GM19351 (cell line): Measurements from ENCODE around the gene SLC45A1.

Source experiments
- ATAC-seq: cut with Tn5 transposase; IDR thresholded peaks from one replicate; pipeline ENCODE4 v1.9.1; 2021; ENCODE audit warnings: mild to moderate bottlenecking, moderate library complexity; ENCODE audit not compliant: unreplicated experiment

Gene SLC45A1

DNA sequence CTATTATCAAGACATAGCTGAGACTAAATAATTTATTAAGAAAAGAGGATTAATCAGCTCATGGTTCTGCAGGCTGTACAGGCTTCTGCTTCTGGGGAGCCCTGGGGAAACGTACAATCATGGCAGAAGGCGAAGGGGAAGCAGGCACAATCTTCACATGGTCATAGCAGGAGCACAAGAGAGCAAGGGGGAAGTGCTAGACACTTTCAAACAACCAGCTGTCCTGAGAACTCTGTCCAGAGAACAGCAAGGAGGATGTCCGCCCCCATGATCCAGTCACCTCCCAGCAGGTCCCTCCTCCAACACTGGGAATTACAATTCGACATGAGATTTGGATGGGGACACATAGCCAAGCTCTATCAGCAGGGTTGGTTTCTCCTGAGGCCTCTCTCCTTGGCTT is 10.3 kb upstream of the SLC45A1 start:
- no peak for ATAC-seq

DNA sequence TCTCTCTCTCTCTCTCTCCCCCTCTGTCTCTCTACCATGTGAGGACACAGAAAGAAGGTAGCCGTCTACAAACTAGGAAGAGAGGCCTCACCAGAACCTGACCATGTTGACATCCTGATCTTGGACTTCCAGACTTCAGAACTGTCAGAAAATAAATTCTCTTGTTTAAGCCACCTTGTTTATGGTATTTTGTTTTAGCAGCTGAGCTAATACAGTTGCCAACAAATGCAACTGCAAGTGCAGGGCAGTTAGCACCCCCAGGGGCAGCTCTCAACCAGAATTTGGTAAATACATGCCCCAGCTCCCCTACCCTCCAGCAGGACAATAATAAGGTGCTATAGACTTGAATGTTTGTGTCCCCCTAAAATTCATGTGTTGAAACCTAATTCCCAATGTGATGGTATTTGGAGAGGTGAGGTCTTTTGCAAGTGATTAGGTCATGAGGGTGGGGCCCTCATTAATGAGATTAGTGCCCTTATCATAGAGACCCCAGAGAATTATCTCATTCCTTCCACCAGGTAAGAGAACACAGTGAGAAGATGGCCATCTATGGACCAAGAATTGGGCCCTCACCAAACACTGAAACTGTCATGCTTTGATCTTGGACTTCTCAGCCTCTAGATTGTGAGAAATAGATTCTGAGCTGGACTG is 6.7 kb upstream of the SLC45A1 start:
- ATAC-seq, result no peak

DNA sequence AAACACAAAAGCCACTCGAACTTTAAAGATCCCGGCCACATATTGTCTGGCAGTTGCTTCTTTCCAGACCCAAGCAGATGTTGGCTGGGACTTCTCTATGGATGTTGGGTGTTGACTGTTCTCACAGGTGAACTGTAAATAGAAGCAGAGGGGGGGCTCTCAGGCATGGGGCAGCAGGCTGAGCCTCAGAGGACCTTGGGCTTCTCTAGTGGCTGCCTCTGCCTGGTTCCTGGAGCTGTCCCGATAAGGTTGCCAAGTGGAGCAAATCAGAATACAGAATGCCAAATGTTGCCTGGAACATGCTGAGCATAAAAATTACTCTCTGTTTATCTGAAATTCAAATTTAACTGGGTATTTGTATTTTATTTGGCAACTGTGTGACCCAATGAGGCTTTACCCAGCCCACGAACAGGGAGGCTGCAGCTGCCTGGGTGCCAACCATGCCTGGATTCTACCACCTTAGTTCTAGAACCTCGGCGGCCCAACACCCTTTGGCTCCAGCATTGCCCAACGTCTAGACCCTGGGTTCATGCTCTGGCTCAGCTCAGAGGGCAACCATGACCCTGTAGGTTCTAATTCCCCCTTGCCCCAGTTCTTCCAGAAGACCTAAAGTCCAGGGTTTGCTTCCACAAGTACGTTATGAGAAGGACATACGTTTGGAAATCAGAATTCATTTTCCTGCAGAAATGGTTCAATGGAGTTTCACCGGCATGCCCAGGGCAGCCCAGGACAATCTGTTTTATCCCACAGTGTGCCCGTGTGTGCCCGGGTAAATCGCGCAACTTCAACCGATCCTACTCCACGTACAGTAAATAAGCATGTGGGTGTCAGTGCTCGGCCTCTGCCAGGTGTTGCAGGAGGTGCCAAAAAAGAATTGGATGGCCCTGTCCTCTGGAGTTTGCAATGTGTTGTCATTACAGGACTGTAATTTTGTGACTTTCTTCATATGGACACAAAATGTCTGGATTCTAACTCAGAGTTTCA is 5.4 kb upstream of the SLC45A1 start:
- no peak for ATAC-seq

DNA sequence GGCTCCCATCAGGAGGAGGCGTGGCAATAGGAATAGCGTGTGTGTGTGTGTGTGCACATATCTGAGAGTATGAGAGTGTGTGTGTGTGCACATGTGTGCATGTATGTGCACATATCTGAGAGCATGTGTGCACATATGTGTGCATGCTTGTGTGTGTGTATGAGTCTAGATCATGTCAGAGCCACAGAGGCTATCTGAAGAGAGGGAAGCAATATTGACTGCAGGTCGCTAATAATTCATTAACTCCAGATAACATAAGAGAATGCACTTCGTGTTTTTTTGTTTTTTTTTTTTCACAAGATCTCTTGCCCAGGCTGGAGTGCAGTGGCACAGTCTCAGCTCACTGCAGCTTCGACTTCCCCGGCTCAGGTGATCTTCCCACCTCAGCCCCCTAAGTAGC is 4.7 kb upstream of the SLC45A1 start:
- ATAC-seq, result no peak

DNA sequence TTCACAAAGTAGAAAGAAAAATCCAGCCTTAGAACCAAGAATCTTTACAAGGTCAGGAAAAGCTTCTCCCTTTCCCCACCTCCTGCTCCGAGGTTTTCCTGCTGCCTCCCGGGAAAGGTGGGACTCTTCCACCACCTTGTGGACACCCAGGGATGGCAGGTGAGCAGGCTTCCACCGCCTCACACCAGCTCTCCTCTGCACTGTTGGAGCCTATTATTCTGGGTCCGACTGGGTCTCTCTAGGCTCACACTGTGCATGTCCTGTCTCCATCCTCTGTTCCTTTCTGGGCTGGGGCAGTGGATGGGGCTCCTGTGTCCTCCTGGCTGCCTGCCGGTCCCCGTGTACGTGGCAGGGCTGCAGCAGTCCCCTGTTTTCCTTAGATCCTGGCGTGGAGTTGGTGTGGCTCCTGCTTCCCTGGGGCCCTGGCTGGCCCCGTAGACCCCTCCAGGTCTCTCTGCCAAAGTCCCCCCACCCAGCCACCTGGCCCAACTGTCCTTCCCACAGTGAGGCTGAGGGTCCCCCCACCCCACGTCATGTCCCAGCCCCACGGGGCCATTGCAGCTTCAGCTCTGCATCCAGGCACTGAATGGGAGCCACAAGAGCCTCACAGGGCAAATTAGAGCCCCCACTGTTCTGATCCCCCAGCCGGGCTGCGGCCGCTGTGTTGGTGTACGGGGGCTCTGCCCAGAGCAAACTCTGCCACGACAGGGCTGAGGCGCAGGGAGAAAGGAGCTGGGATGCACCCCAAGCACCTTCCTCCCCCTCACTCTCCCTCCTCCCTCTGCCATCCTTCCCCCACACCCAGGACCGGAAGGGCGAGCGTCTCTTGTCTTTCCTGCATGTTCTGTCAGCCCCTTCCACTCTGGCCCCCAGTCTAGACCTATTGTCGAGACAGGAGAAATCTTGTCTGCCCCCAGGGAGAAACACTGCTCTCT is 3.3 kb upstream of the SLC45A1 start:
- no peak for ATAC-seq

DNA sequence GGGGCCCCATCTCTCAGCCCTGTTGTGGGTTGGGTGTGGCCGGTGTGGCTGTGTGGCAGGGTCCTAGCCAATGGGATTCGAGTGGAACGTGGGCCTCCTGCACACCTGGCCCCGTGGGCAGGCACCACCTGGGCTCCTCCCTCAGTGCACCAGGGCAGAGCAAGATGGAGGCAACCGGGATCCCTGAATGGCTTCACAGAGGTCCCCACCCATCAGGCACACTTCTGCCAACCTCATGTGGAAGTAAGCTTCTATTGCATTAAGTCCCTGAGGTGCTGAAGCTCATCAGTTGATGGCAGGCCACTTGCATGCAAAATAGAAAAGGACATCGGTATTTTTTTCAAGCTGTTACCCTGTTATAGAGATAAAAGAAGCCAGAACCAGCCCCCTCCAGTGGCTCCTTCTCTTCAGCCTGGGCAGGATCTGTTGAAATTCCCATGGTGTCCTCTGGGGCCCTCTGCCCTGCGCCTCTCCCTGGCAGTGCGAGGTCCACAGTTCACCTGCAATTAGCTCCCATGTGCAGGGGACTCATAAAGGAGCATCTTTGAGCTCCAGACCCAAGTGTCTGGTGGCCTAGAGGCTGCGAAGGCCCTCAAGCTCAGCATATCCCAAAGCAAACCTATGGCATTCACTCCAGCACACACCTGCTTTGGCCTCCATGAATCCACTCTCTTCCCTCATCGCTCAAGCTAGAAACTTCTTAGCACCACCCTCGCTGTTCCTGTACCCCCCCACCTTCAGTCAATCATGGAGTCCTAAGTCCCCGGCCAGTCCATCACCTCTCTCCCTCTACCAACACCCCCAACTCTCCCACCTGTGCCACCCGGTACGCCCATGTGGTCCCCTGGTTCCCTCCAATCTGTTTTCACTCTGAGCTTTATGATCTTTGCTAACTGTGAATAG is 2.1 kb upstream of the SLC45A1 start:
- no peak for ATAC-seq

DNA sequence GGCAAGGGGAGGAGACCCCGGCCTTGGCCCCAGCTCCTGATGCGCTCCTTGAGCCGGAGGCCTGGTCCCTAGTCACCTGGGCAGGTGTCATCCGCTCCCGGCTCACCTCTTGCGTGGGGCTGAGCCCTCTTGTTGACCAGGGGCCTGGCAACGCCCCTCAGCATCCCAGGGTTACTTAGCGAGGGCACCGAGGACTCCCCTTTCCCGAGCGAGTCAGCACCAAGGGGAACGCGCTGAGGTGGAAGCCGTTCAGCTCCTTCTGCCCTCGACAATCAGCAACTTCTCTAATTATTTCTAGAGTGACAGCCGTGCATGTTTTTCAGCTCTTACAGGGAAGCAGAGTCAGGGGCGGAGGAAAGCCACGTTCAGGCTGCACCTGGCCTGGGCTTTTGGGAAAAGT is 522 bp downstream of the SLC45A1 start:
- ATAC-seq, result no peak

DNA sequence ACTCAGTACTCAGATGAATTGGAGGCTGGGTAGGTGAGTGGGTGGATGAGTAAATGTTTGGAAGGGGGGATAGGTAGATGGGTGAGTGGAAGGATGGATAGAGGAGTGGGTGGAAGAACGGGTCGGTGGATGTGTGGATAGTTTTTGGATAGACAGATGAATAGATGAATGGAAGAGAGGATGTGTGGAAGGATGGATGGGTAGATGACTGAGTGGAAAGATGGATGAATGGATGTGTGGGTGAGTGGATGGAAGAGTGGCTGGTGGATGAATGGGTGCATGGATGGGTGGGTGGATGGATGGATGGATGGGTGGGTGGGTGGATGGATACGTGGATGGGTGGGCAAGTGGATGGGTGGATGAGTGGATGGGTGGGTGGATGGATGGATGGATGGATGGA is 3.7 kb downstream of the SLC45A1 start:
- no peak for ATAC-seq

DNA sequence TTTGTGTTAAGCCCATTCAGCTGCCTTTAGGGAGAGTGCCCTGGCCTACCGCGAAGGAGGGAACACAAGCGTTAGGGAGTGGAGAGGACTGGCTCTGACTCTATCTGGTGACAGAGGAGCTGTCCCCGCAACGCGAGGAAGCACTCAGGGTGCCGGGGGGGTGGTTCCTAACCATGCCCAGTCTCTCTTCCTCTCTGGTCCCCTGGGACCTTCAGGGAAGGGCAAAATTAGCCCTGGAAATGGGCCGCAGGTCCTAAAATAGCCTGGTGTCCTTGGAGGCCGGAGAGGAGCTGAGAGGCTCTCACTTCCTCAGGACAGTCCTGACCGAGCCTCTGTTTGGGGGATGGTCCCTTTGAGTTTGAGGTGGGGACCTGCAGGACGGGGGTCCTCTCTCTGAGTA is 5.8 kb downstream of the SLC45A1 start:
- ATAC-seq, result no peak

DNA sequence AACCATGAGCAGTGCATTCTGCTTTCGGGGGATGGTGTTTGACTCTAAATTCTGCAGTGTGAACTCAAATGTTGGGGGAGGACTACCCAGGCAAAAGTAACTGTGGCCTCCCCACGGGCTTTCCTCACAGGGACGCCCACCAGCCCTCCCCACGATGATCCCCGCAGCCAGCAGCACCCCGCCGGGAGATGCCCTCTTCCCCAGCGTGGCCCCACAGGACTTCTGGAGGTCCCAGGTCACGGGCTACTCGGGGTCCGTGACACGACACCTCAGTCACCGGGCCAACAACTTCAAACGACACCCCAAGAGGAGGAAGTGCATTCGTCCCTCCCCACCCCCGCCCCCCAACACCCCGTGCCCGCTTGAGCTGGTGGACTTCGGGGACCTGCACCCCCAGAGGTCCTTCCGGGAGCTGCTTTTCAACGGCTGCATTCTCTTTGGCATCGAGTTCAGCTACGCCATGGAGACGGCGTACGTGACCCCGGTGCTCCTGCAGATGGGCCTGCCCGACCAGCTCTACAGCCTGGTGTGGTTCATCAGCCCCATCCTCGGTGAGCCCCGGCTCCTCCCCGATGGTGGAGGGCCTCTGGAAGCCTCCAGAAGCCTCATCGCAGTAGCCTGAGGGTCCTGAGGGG is 6.4 kb downstream of the SLC45A1 start:
- no peak for ATAC-seq

DNA sequence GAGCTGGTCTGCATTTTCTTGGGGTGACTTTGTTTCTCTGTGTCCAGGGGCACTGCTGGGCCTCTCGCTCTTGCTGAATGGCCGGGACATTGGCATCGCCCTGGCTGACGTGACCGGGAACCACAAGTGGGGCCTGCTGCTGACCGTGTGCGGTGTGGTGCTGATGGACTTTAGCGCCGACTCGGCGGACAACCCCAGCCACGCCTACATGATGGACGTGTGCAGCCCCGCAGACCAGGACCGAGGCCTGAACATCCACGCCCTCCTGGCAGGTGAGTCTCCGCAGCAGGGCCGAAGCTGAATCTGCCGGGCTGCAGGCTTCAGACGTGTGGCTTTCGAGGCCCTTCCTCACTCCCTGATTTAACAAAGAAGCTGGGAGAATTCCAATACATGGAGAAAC is 7.9 kb downstream of the SLC45A1 start:
- ATAC-seq, result no peak

DNA sequence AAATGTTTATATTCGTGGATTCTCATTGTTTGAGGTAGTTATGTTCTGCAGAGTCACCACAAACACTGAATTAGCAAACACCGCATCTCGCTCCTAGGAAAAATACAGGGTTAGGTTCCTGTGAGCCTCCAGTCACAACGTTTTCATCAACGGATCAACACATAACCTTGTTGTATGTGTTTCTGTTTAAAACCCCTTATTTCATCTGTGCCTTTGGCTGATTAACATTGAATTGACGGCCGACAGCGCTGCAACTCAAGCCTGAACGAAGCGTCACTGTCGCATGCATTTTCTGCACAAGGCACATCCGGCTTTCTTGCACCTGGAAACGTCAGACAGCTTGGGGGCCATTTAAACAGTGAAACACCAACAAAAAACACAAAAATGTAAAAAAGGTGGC is 8.4 kb downstream of the SLC45A1 start:
- no peak for ATAC-seq

DNA sequence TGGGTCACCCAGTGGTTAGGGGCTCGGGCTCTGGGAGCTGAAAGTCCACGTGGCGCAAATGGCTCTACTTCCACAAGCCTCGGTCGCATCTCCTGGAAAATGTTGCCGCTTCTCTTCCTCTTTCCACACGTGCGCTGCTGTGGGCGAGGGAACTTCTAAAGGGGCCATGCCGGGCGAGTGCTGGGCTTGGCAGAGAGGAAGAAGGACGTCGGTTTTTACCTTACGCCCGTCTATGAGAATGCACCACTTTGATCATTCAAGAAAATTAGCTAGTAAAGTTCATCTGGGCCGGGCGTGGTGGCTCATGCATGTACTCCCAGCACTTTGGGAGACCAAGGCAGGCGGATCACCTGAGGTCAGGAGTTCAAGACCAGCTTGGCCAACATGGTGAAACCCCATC is 10.4 kb downstream of the SLC45A1 start:
- ATAC-seq, result no peak

DNA sequence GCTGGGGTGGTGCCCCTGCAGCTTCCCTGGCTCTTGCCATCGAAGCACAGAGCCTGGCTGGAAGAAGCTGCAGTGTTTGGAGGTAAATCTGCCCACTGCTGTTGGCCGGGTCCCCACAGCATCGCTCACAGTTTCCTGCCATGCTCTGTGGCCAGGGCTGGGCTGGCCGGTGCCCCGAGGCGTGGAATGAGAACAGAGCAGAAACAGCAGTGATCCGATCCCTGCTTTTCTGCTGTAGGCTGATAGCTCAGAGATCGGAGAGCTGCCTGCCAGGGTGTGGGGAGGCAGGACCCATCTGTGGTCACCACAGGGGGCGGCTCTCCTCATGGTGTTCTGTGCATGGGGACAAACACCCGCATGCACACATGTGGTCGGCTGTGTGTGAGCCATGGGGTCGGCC is 11.5 kb downstream of the SLC45A1 start:
- no peak for ATAC-seq

DNA sequence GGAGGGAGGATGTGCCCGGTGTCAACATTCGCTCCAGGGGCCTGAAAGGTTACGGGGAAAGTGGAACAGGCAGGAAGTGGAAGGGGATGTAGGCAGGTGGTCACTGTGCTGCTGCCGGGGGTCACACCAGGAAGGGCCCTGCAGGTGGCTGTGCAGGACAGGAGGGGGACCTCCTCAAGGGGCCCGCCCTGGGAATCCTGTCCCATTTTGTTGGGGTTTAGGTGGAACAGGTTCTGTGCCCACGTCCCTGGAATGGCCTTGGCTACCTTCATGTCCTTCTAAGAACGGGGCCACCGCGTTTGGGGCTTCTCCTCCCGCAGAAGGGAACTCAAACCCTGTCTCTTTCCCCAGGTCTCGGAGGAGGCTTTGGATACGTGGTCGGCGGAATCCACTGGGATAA is 11.9 kb downstream of the SLC45A1 start:
- ATAC-seq, result no peak

DNA sequence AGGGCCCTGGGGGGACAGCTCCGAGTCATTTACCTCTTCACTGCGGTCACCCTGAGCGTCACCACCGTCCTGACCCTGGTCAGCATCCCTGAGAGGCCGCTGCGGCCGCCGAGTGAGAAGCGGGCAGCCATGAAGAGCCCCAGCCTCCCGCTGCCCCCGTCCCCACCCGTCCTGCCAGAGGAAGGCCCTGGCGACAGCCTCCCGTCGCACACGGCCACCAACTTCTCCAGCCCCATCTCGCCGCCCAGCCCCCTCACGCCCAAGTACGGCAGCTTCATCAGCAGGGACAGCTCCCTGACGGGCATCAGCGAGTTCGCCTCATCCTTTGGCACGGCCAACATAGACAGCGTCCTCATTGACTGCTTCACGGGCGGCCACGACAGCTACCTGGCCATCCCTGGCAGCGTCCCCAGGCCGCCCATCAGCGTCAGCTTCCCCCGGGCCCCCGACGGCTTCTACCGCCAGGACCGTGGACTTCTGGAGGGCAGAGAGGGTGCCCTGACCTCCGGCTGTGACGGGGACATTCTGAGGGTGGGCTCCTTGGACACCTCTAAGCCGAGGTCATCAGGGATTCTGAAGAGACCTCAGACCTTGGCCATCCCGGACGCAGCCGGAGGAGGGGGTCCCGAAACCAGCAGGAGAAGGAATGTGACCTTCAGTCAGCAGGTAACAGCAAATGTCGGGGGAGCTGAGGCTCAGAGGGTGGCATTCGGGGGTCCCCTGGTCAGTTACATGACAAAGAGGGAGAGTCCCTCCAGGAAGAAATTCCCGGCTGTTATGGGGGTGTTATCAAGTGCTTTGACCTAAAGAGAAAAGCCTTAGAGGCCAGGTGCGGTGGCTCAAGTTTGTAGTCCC is 12.6 kb downstream of the SLC45A1 start:
- no peak for ATAC-seq

DNA sequence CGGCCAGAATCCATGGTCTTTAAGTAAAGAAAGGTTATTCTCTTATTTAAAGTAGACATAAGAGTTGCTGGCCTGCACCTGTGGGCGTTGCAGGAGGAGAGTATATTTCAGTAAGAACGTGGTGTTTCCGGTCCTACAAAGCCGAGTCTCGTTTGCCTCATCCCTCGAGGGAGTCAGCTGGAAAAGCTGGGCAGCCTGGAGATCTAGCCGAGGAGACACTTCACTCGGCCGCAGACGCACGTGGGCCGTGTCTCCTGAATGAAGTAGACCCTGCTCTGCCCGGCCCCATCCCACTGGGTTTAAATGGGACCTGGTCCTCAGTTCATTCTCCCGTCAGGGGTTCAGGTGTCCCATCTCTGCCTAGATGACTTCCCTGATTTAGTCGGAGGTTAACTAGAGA is 14.9 kb downstream of the SLC45A1 start:
- ATAC-seq, result no peak

DNA sequence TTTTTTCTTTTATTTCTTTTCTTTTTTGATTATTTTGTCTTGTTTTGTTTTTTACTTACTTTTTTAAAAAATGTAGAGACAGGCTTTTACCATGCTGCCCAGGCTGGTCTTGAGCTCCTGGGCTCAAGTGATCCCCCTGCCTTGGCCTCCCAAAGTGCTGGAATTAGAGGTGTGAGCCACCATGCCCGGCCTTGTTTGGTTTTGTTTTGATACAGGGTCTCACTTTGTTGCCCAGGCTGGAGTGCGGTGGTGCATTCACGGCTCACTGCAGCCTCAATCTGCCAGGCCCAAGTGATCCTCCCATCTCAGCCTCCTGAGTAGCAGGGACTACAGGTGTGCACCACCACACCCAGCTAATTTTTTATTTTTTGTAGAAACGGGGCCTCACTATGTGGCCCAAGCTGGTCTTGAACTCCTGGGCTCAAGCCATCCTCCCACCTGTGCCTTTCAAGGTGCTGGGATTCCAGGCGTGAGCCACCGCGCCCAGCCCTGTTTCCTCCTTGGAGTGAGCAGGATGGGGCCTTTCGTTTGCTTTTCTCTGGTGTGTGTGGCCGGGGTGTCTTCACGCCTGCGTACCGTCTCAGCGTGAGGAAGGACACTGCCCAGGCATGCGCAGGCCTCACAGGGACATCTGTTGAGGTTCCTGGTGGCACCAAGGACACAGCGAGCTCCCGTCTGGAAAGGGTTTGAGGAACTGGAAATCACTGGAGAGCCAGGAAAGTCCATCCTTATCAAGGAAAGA is 15.5 kb downstream of the SLC45A1 start:
- no peak for ATAC-seq
